ACHN (cell line): ENCODE results near the gene CDC42EP4.

ENCODE experiments used
- DNase-seq: peaks from one replicate; pipeline ENCODE4 v3.0.0-alpha.2; 2015
- in situ Hi-C: cut with HindIII; loops from 2 replicates; pipeline ENCODE4 v1.10.0; 2017; ENCODE audit warnings: low sequenced_read_pairs, low pct_ligation_motif_present, low pct_unique_long_range_greater_than_20kb

CDC42EP4 gene

GRCh38 chr17:73247726-73248125, 64.1 kb downstream of the CDC42EP4 start:
- peak; percentile 17 for DNase-seq
- in situ Hi-C loops: no loop called here

GRCh38 chr17:73240561-73240960, 71.2 kb downstream of the CDC42EP4 start:
- in situ Hi-C loops: no loop called here
- DNase-seq: no peak

DNA sequence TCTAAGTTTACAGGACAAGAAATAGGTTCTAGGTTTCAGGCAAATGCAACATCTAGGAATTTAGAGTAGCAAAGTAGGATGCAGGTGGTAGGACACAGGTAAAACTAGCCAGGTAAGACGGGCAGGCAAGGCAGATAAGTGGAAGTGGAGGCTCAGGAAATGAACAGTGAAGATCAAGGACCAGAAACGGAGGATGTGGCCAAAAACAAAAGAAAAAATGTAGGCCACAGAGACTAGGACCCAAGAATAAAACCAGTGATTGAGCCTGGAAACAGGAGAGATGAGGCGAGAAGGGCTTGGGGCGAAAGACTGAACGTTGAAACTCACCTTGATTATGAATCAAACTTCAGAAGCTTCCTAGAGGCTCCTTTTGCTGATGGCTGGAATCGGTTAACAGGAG, 74.1 kb downstream of the CDC42EP4 start:
- in situ Hi-C loops: no loop called here
- DNase-seq: no peak

- no peak for DNase-seq
- in situ Hi-C loops: no loop called here
These were observed 77.1 kb downstream of the CDC42EP4 start for GRCh38 chr17:73234736-73235135.
